Activated CD4-positive, alpha-beta T cell treated with anti-CD3 and anti-CD28 coated beads, Interleukin-2, amount 50 U/mL, for 4 hours (primary cell): ENCODE measurements around the gene PMPCA.
A peak's percentile ranks its signal among the peaks of the same experiment; 100 is the strongest.

Source experiments
- DNase-seq, 2 experiments: peaks; one replicate each; pipeline ENCODE4 v3.0.0-alpha.2; 2020

The PMPCA gene

DNA sequence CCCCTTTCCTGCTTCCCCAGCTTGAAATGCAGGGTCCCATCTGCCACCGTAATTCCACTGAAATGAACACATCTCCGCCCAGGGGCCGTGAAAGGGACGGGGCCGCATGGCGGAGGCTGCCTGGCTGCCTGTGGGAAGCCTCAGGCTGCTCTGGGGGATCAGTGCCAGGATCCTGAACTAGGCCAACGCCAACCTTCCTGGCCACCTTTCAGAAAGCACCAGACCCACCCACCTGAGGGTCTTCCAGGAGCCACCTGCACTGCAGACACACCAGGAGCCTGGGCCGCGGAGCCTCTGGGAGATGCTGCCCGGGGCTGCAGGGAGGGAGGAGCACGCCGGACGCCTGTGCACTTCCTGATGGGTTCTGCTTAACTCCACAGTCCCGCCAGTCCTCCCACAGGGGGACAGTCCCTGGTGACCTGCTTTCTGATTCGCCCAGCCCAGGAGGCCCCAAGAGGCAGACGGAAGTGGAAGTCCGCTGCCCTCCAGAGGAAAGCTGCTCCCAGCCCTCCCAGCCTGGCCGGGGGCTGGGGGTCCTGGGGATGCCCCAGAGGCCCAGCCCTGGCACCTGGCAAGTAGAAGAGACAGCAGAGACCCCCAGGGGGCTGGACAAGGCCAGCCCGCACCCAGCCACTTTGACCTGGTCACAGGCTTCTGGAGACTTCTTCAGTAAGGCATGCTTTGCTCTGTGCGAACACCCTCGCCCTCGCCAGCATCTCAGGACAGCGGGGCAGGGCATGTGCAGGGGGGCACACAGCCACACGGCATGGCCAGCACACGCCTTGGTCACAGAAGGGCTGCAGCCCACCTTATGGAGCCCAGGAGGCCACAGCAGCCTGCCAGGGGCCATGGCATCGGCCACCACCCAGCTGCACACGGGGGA is 36.9 kb upstream of the PMPCA start, which contains the start of gene CARD9:
CARD9 (minus strand) TSS at position 370 of the 883 bp plus-strand sequence. CDS start 1,591 bp downstream, outside the sequence.
- DNase-seq, result no peak

DNA sequence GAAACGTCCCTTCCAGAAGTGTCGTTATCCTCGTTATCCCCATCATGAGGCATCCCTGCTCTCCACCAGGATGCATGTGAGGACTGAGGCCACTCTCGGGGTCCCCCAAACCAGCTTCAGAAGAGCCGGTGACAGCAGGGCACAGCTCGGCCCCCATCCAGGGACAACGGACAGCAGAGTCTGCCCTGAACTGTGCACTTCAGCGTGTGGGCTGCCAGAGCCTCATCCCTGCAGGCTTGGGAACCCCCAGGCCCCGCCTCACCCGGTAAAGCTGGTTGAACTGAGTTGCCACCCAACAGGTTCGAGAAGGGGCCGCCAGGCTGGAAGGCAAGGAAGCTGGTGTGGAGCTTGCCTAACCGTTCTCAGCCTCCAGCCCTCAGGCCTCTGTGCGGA is 36.3 kb upstream of the PMPCA start:
- no peak for DNase-seq

DNA sequence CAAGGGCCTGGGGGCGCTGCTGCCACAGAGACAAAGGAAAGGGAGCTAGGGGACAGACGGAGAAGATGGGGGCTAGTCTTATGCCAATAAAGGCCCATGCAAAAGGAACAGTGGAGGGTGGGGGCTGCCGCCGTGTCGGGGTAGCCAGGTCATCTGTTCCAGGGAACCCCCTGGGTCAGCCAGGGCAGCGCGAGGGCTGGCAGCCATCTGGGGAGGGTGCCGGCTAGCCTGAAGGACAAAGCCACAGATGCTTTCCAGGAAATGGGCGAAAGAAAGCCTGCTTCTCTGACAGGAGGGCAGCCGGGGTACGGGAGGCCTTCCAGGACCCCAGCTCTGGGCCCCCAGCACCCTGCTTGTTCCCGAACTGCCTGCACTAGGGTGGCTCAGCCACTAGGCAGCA is 35.4 kb upstream of the PMPCA start:
- DNase-seq, result no peak

DNA sequence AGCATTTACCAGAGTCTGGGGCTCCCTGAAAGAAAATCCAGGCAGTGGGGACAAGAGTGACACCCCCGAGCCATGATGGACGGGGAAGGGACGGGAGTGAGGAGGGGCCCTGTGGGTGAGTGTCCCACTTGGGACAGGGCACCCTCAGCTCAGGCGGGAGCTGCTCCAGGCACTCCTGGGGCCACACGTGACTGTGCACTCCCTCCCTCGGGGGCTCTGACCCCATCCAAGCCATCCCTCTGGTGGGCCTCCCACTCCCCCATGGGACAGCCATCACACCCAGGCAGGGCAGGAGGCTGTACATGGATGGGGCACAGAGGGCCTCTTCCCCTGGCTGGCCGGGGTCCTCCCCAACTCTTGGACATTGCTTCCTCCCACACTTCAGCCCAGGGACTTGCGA is 34.0 kb upstream of the PMPCA start:
- DNase-seq, result no peak

DNA sequence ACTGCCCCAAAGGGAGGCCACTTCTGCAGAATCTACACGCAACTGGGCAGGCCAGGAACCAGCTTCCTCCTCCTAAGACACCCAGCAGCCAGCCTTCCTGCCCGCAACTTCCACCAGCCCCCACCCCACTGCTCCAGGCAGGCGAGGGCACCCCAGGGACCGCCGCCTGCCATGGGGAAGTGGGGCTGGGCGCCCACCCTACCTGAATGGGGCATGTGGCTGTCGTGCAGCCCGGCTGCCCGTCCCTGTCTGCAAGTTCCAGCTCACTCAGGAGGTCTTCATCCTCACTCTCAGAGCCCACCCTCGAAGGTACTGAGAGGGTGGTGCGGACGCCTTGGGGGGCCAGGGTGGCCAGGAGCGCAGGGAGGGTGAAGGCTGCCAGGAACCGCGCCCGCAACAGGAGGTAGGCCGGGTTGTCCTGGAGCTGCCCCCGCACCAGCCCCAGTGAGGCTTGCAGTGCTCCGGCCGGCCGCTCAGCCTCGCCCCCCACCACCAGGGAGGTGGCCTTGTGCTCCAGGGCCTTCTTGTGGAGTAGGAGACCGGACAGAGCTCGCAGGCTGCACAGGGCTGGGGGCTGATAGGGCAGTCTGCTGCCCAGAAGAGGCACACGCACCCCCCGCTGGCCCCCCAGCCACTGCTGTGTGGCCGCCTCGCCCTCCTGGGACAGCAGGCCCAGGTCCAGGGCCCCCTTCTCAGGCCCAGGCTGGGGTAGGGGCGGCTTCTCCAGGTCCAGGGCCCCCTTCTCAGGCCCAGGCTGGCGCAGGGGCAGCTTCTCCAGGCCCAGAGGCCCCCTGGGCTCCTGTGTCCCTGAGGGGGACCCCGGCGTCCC is 32.9 kb upstream of the PMPCA start:
- DNase-seq, result no peak

DNA sequence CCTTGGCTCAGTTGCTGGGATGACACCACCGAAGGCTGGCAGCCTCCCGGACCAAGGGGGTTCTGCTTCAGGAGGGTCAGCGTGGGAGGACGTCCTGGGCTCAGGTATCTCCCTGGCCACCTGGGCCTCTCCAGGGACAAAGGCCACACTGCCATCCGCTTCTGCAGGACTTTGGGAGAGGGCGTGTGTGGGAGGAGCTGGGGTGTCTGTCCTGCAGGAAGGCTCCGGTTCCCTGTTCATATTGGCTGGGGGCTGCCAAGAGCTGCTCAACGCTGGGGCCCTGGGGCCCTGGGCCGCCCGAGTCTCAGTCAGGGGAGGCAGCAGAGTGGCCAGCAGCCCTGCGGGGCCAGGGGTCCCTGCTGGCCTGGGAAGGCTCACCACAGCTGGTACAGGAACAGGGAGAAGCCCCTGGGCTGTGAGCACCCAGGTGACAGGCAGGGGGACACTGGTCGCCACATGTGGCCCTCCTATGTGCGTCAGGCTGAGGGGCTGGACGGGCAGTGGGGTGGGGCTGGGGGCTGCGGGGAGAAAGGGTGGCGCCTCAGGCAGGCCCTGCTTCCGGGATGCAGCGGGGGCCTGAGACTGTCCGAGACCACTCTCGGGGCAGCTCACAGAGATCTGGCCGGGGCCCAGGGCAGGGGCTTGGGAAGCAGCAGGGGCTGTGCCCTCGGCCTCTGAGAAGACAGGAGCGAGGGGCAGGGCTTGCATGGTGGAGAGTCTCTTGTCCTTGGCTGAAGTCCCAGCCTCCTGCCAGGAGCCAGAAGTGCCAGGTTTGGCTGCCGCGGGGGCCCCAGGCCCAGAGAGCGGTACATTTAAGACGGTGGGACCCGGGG is 32.1 kb upstream of the PMPCA start:
- no peak for DNase-seq

DNA sequence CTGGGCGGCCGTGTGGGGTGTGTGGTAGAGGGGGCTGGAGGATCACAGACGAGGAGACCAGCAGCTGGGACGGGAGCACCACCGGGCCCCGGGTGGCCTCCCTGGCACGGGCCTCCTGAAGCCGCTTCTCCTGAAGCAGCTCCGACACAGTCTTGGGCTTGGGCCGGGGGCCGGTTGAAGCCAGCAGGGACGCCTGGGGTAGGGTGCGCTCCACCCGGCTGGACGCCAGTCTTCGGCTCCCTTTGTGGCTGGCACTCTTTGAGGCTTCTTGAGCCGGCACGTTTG is 31.5 kb upstream of the PMPCA start:
- no peak for DNase-seq

DNA sequence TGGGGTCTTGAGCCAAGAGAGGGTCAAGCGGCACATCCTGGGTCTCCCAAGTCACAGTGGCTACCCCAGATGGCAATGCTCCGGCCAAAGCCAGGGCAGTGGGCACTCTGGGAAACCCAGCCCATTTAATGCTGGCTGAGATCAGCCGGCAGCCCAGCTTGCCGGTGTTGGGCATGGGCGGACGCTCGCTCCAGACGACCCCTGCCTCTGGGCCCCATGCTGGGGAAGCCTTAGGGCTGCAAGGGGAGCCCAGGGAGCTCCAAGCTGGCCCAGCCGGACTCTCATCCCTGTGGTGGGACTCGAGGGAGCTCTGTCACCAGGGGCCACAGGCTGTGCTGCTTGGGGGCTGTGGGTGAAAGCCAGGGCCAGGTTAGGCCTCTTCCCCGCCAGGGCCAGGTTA is 31.1 kb upstream of the PMPCA start:
- no peak for DNase-seq

DNA sequence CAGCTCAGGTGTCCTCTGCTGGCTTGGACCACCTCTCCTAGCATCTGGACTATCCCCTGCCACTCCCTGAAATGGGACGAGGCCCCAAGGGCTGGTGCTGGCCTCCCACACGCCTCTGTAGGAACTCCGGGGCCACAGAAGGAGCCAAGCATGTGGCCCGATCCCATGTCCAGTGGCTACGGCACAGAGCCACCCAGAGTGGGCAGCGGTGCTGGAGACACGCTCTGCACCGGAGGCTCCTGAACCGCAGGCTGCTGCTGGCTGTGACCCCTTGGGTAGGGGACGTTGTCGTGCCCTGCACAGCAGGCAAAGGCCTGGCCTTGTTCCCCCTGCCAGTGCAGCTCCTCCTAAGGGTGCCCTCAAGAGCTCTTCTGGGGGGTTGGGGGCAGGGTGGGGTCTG is 30.6 kb upstream of the PMPCA start:
- DNase-seq, result no peak

DNA sequence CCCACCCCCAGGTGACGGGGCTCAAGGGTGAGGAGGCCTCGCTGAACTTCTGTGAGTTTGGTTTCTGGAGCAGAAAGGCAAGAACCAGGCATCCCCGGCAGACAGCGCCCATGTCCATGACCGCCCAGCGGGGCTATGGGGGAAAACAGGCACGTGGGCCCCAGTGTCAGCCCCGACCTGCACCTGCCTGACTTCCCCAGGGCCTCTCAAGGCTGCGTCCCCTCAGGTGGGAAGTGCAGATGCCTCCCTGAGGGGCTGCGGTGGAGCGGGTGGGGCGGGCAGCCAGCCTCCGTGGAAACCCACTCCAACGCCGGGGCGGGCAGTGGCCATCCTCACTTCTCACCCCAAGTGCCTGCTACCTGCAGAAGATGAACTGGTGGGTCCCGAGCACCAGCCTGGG is 30.1 kb upstream of the PMPCA start:
- no peak for DNase-seq

DNA sequence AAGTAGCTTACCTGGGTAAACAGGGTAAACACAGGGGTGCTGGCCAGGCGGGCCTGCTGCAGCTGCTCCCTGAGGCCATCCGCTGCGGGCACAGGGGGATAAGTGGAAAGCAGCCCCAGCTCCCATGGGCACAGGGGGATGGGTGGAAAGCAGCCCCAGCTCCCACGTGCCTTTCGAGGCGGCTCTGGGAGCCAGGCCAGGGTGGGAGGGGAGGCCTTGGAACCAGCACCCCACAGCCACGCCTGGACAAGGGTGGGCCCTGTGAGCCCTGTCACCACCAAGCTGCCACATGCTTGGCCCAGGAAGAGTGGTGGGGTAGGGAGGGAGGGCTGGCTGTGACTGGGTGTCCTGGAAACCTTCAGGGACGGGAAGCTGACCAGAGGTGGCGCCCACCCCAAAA is 29.1 kb upstream of the PMPCA start:
- no peak for DNase-seq

DNA sequence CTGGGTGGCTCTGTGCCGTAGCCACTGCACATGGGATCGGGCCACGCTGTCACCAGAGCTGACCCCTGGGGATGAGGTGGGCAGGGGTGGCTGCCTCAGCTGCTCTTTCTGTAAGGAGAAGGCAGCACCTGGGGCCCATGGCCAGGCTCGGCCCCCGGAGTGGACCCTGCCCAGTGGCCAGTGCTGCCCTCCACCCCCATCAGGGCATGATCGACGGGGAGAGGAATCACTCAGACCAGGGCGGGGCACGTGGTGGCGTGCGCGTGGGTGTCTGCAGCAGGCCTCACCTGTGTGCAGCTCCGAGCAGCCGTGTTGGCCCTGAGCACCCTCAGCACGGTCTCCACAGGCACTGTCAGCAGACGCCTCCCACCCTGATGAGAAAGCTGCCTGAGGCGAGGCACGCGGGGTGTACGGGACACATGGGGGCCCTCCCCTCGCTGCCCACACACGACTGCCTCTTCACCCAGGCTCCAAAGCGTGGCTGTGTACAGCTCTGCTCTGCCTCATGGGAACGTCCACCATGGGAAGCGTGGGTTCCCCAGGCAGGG is 28.4 kb upstream of the PMPCA start:
- no peak for DNase-seq

DNA sequence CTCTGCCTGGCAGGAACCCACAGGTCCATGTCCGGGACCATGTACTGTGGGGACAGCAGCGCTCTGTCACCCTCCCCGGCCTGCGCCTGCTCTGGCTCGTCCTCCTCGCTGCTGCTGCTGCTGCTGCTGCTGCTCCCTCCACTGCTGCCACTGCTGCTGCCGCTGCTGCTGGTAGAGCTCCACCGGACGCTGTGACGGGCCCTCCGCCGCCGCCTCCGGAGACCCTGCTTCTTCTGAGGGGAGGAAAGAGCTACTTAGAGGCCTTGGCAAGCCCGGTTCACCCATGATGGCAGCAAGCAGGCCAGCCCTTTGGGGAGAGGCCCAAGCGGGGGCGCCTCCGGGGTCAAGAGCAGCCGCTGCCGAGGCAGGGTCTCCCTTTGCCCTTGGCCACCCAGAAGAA is 27.0 kb upstream of the PMPCA start:
- DNase-seq, result no peak

DNA sequence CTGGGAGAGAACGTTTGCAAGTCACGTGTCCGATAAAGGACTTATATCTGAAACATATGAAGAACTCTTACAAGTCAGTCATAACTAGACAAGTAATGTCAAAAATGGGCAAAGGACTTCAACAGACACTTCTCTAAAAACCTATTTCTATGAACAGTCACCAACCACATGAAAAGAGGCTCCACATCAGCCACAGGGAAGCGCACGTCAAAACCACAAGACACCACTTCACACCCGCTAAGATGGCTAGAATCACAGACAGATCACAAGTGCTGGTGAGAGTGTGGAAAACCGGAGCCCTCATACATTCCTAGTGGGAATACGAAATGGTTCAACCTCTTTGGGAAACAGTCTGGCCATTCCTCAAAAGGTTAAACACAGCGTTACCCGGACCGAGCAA is 25.4 kb upstream of the PMPCA start:
- peak in 1 of 2 experiments; percentile 30 for DNase-seq

DNA sequence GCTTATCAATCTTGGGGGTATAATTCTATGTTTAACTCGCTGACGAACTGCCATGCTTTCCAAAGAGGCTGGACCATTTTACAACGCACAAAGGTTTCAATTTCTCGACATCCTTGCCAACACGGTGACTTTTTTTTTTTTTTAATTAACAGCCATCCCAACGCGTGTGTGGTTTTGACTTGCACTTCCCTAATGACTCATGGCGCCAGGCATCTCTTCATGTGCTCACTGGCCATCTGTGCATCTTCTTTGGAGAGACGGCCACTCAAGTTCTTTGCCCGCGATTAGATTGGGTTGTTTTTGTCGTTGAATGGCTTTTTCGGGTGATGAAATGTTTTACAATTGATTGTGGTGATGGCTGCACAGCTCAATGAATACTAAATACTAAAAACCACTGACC is 24.4 kb upstream of the PMPCA start:
- DNase-seq, result no peak

DNA sequence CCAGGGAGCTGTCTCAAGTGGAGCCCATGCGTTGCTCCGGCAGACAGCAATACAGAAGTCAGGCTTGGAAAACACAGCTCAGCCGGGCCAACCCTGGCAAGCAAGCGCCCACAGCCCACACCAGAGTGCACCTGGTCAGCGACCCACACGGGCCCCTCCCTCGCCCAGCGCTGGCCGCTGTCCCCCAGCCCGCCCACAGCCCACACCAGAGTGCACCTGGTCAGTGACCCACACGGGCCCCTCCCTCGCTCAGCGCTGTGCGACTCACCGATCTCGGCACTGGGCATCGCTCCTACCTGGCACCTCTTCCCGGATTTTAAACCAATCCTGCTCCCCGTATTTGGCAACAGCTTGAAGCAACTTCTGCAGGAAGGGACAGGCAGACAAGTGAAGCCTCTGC is 23.2 kb upstream of the PMPCA start:
- DNase-seq, result no peak

DNA sequence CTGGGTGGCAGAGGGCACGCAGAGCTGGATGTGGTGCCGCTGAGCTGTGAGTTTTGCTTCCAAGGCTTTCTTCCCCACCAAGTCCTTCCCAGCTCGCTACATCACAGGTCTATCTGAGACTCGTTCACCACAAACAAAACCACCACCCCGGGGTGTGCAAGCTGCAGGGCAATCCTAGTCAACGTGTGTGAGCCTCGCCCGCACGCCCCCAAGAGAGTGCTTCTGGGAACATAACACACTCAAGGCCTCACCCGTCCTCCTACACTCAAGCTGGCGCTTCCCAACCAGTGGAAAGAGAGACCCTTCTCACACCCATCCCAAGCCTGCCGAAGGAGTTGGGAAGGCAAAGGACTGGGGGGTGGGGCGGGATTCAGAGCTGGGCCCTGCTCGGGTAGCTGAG is 21.1 kb upstream of the PMPCA start:
- DNase-seq, result no peak

DNA sequence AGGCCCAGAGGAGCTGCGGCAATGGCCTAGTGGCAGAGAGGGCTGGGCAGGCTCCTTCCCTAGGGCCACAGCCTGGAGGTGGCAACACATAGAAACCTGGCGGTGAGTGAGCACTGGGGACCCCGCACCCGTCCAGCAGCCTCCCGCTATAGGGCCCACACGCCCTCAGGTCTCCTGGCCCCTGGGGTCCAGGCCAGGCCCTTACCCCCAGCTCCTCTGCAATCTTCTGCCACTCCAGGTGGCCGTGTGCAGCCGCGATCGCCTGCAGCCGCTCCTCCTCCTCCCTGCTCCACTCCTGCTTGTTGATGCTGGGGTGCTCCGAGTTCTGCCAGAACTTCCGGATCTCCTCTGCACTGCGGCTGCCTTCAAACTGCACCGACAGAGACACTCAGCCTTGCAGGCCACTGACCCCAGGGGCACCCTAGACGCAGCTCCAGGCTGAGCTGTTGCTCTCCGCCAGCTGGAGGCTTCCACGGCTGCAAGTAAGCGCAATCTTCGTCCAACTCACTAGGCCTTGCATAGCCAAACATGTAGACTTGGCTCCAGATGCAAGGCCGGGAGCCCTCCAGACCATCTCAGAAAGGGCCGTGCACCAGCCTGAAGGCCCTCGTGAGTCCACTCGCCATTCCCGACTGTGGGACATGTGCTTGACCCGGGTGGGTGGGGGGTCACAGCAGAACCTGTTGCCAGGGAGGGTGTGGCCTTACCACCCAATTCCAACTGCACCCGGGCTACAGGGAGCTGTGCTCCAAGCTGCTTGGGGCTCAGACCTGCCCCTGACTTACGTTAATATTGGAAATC is 18.5 kb upstream of the PMPCA start:
- no peak for DNase-seq

DNA sequence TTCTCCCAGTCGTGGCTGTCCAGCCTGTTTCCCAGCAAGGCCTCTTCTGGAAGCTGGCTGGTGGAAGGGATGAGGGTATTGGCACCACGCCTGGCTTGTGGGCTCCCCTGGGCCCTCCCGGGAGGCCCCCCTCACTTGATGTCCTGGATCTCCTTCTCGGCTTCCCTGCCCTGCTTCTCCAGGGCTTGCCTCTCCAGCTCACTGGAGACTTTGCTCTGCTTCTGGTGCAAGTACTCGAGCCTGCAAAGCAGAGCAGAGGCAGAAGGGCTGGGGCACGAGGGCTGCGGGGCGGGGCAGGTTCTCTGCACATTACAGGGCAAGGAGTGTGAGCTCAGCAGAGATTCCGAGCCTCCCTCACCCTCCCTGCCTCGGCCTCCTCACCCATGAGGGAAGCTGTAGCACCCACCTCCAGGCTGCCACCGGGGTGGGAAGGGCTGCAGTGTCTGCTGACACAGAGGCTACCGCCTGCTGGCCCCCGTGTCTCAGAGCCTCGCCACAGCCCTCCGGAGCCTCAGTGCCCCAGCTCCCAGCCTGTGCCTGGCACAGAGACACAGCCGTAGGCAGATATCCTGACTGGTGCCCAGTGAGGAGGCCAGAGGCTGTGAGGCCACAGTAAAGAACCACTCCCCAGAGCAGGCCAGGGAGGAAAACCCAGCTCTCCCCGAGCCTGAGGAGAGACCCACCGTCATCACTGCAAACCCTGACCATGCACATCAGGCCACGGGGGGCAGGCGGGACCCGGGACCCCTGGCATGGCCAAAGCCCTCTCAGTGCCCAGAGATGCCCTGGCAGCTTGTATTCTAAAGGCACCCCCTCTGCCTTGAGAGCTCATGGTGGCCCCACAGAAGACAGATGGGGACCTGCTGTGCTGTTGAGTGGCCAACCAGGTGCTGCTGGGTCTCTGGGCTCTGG is 17.7 kb upstream of the PMPCA start:
- DNase-seq, result no peak

DNA sequence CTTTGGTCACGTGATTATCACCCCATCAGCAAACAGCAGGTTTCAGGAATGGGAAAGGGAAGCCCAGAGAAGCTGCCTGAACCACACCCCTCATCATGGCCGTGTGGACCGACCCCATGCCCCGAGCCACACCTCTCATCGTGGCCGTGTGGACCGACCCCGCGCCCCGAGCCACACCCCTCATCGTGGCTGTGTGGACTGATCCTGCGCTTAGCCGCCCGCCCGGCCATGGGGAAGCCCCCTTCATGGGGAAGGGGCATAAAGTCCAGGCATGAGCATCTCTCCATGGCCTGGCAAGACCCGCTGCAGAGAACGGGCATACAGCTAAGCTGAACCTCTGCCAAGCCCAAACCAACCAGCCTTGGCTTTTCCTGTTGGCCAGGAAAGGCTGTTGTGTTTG is 16.9 kb upstream of the PMPCA start:
- no peak for DNase-seq
